HG03558 (cell line): ENCODE data around the gene CYP17A1.
A peak's percentile ranks its signal among the peaks of the same experiment; 100 is the strongest.

Experiments used
- ATAC-seq: cut with Tn5 transposase; IDR thresholded peaks from one replicate; pipeline ENCODE4 v1.9.1; 2021; ENCODE audit warnings: moderate number of reproducible peaks; ENCODE audit not compliant: unreplicated experiment; ENCODE audit errors: extremely low read depth

Gene CYP17A1

GRCh38 chr10:102812231-102812876, 24.9 kb downstream of the CYP17A1 start:
- ATAC-seq: no peak

GRCh38 chr10:102811346-102811745, 25.9 kb downstream of the CYP17A1 start:
- ATAC-seq: no peak

- no peak for ATAC-seq
These were observed 28.8 kb downstream of the CYP17A1 start for GRCh38 chr10:102808380-102808779.

GRCh38 chr10:102804382-102805055, 32.7 kb downstream of the CYP17A1 start:
- no peak for ATAC-seq

GRCh38 chr10:102802920-102803534, 34.2 kb downstream of the CYP17A1 start:
- no peak for ATAC-seq

- no peak for ATAC-seq
These were observed 35.2 kb downstream of the CYP17A1 start for GRCh38 chr10:102801978-102802377.

- ATAC-seq: no peak
These were observed 35.7 kb downstream of the CYP17A1 start for GRCh38 chr10:102801496-102801895.

- no peak for ATAC-seq
These were observed 36.4 kb downstream of the CYP17A1 start for GRCh38 chr10:102800611-102801335.

- no peak for ATAC-seq
These were observed 37.3 kb downstream of the CYP17A1 start for GRCh38 chr10:102799691-102800471.

GRCh38 chr10:102796407-102797176, 40.6 kb downstream of the CYP17A1 start:
- ATAC-seq: peak; percentile 89

- no peak for ATAC-seq
These were observed 41.5 kb downstream of the CYP17A1 start for GRCh38 chr10:102795453-102796406.

- no peak for ATAC-seq
These were observed 45.3 kb downstream of the CYP17A1 start for GRCh38 chr10:102791754-102792395.

- no peak for ATAC-seq
These were observed 51.4 kb downstream of the CYP17A1 start for GRCh38 chr10:102785818-102786217.

GRCh38 chr10:102783568-102783967, 53.6 kb downstream of the CYP17A1 start:
- ATAC-seq: no peak

GRCh38 chr10:102782673-102783551, 54.3 kb downstream of the CYP17A1 start:
- ATAC-seq: no peak

- ATAC-seq: no peak
These were observed 55.2 kb downstream of the CYP17A1 start for GRCh38 chr10:102781921-102782557.
